GM19240 (cell line): ENCODE results near the gene FRS2.

Experiments used
- DNase-seq: peaks from one replicate; pipeline ENCODE4 v3.0.0; 2011; ENCODE audit warnings: low spot score; ENCODE audit not compliant: insufficient read length

FRS2 gene

DNA sequence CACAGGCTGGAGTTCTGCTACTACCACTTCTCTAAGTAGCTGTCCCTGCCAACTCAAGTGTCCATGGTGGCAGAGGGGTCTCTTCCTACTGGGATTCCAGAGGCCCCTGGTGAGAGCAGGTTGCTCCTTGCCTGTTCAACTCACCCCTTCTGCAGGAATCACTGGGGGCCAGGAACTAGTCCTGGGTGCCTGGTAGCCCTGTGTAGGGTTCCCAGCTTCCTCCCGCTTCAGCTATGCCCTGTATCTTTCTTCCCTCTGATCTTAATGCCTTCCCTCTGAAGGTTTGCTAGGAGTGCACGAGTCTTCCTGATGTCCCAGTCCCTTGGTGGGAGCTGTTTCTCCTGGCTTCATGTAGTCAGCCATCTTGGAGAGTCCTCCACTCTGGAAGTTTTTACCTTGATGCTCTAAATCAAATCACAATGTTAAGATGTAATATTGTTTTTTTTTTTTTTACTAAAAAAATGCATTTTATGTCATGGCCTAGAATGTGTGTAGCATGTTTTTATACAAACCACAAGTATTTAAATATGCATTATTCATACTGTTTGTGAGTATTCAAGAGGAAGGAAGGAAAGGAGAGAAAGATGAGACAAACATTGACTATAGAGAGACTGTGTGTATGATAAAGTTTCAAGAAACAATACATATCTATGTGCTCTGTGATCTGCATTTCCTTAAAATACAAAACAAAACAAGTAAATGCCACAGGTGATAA is 54.7 kb downstream of the FRS2 start:
- no peak for DNase-seq

DNA sequence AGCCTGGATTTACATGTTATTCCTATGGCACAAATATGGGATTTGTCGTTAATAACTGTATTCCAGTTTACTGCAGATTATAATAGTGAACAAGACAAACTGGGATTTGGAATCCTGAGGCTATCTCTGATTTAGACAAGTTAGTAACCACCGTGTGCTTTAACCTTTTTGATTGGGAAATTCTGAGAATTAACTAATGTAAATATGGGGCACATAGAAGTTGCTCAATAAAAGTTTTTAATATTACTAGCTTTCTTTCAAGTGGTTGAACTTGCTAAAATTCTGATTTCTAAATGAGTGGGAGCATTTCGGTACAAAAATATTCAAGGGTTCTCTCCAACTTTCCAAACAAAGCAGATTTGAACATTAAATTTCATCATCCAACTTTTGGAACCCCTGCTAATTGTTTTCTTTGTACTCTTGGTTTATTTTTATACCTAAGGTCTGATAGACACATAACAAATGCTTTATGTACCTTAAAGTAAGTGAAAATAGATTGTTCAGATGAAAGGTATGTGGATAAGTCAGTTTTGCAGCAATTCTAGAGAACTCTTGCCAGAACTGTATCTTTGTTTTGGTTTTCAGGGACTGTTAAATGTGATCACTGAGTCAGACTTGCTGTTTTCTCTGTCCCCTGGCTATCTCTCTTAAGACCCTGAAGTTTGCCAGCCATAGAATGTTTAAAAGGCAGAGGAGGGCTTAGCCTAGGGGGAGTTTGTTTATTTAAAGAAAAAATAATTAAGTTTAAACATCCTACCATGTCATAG is 57.5 kb downstream of the FRS2 start:
- DNase-seq = no peak

DNA sequence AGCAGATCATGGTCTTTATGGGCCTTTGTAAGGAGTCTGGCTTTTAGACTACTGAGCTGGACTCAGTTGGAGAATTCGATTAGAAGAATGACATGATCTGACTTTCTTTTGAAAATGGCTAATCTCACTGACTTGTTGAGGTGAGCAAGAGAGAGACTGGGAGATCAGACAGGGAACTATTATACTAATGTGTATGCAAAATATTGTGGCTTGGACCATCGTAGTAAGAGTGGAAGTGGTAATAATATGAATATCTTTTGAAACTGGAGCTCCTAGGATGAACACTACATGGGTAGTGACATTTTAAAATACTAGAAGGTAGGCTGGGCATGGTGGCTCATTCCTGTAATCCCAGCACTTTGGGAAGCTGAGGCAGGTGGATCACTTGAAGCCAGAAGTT is 58.8 kb downstream of the FRS2 start:
- no peak for DNase-seq

DNA sequence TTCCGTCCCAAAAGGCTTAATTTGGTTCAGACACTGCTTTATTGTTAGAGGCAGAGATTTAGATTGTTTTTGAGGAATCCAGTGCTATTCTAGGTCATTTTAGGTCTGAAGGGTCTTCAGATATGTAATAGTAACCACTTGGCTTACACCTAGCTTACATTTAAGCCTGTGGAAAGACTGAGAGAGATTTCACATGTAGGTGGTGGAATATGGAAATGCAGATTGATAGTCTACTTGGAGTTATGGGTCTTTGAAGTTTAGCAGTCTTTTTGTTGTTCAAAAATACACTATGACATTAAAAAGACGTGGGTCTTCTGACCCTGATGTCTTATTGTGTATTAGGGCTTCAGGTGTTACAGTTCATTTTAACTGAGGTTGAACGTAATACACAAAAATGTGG is 63.7 kb downstream of the FRS2 start:
- DNase-seq = no peak

DNA sequence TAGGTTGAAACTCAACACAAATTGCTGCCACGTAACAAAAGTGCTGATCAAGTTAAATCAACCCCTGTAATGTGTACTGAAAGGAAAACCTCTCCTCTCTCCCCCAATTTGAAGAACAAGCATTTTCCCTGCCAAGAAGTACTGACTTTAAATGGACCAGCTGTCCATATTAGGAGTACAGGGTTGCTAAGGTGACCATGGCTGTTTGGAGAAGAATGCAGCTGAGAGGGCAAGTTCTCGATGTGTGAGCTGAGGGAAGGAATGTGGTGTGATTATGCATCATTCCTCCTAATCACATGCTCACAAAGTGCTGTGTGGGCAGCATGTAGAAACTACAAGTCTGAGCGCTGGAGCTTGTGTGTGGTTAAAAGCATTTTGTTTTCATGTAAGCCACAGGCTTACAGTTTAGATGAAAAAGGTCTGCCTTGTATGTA is 64.2 kb downstream of the FRS2 start:
- no peak for DNase-seq

DNA sequence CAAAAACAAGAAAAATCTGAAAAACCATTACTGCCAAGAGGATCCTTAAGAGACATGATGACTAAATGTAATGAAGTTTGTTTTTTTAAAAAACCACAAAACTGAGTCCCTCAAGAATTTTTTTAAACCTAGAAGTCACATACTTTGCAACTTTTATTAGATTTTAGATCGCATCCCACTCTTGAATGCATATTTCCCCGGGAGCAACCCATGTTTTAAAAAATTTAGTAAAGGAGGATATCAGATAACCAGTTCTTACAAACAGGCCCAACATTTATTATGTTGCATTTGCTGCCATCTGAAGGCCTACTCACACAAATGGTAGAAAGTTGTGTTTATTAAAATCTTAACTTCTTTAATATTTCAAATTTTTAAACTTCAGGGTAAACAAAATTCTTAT is 70.8 kb downstream of the FRS2 start:
- DNase-seq = no peak

DNA sequence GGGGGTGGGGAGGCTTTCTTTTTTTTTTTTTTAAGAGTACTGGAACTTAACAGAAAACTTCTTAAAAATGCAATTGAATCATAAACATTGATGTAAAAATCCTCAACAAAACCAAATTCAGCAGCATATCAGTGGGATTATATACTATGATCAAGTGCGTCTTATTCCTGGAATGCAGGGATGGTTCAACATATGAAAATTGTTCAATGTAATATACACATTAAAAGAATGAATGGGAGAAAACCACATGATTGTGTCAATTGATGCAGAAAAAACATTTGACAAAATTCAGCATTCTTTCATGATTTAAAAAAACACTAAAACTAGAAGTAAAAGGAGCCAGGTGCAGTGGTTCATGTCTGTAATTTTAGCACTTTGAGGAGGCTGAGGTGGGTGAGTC is 73.9 kb downstream of the FRS2 start:
- DNase-seq = no peak

DNA sequence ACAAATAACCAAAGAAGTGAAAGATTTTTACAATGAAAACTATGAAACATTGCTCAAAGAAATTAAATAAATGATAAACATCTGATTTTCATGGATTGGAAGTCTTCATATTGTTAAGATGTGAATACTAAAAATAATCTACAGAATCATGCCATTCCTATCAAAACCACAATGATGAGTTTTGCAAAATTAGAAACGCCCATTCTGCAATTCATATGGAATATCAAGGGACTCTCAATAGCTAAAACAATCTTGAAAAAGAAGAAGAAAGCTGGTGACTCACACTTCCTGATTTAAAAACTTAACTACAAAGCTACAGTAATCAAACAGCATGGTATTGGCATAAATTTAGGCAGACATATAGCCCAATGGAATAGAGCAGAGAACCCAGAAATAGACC is 74.9 kb downstream of the FRS2 start:
- no peak for DNase-seq

DNA sequence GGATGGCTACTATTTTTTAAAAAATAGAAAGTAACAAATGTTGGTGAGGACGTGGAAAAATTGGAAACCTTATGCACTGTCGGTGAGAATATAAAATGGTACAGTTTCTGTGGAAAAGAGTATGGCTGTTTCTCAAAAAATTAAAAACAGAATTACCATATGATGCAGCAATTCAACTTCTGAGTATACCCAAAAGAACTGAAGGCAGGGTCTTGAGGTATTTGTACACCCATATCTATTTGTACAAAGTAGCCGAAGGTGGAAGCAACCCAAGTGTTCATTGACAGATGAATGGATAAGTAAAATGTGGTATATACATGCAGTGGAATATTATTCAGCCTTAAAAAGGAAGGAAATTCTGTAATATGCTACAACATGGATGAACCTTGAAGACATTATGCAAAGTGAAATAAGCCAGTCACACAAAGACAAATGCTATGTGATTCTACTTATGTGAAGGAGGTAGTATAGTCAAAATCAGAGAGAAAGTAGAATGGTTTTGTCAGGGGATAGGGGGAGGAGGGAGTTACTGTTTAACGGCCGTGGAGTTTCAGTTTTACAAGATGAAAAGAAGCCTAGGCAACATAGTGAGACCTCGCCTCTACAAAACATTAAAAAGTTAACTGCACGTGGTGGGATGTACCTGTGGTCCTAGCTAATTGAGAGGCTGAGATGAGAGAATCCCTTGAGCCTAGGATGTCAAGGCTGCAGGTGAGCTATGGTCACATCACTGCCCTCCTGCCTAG is 76.7 kb downstream of the FRS2 start:
- no peak for DNase-seq

DNA sequence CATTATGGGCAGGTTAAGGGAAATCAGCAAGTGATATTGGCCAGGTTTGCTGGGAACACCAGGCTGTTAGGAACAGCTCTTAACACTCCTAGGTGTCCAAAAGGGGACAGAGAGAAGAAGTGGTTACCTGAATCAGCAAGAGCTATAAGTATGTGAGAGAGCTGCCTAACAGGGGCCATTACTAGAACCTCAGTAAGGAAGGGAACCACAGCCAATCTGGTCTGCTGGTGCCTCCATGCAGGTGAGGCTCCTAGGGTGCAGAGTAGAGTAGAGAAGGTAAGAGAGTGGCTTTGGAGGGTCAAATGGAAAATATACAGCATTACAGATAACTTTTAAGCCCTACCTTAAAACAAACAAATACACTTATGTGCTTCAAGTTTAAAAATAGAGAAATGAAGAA is 78.5 kb downstream of the FRS2 start:
- no peak for DNase-seq

DNA sequence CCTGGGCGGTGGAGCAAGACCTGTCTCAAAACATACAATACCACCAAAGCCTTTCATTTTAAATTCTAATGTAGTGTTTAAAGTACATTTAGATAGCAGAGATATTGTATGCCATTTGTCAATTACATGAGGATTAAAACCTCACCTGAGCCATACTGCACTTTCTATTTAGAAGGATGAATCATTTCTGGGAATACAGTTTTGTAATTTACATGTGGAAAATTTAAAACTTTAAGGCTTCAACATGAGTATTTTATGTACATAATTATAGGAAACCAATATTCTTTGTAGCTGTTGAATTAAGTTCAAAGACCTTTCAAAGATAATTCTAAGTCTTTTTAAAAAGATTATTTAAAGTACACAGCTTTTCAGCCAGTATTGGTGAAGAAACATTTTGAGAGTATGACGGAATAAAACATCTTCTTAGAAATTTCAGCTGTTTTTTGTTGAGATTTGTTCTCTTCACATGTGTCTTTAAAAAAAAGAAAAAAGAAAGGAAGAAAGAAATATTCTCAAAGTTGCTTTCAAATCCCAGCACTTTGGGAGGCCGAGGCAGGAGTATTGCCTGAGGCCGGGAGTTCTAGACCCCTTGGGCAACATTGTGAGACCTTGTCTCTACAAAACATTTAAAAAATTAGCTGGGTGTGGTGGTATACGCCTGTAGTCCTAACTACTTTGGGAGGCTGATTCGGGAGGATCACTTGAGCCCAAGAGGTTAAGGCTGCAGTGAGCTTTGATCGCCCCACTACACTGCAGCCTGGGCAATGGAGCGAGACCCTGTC is 80.6 kb downstream of the FRS2 start:
- DNase-seq = no peak

DNA sequence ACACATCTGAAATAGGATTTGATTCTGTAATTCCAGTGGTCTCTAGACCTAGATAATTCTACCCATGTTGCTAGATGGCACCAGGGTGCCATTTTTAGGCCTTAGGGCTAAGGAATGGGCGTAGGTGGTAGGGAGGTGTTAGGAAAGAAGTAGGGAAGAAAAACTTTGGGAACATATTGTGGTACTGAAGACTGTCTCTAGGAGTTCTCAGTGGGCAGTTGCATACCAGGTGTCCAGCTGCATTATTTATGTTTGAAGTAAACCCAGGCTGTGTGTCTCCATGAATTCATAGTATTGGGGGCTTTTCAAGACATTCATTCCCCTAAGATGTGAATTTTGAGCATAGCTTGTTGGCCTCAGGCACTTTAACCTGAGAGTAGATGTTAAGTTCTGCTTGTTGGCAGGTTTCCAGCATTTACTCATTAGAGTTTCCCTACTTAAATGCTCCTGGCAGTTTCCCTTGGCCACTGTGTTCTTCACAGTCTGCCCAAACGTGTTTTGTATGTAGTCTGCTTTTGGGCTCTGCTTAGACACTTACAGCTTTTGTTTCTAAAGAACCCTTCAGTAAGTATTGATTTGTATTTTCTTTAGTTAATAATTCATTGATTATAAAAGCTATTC is 83.5 kb downstream of the FRS2 start:
- no peak for DNase-seq

DNA sequence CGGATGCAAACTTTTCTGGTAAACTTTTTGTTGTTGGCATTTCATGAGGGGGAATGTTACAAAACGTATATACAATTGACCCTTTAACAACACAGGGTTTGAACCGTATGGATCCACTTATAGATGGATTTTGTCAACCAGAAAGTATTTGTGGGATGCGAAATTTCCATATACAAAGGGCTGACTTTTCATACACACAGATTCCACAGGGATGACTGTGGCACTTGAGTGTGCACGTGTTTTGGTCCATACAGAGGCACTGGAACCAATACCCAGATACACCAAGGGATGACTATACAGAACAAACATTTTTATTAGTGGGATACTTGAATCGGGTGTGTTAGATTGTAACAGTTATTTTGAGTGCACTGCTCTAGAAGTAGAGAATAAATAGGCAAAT is 85.3 kb downstream of the FRS2 start:
- DNase-seq = no peak

DNA sequence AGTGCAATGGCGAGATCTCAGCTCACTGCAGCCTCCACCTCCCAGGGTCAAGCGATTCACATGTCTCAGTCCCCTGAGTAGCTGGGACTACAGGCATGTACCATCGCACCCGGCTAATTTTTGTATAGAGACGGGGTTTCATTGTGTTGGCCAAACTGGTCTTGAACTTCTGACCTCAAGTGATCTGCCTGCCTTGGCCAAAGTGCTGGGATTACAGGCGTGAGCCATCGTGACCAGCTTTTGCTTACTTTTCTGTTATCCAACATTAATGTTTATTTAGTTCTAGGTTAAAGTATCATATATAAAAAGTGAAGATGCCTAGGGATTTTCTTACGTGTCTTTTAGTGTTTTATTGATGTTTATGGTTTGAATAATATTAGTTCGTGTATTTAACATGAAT is 86.2 kb downstream of the FRS2 start:
- DNase-seq = no peak

DNA sequence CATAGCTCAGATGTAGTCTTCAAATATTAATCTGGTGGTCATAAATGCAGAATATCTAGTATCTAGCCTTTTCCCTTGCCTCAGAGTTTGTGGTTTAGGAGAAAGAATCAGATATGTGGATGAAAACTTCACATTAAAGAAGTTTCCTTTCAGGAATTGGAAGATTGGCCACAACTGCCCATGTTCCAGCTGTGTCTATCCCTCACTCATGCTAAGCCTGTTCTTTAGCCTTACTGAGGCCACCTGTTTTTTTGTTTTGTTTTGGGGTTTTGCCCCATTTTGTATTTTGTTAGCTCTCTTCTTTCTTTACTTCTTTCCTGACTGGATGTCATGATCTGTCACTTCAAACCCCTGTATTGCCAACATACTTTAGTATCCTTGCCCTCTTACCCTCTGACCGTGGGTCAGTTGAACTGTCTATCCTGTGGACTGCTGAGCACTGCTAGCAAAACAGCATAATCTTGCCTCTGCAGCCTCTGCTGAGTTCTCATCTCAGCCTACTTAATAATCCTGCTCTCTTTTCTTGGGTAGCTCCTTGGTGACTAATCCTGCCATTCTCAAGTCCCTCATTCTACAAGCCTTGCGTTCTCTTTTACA is 93.1 kb downstream of the FRS2 start:
- no peak for DNase-seq

DNA sequence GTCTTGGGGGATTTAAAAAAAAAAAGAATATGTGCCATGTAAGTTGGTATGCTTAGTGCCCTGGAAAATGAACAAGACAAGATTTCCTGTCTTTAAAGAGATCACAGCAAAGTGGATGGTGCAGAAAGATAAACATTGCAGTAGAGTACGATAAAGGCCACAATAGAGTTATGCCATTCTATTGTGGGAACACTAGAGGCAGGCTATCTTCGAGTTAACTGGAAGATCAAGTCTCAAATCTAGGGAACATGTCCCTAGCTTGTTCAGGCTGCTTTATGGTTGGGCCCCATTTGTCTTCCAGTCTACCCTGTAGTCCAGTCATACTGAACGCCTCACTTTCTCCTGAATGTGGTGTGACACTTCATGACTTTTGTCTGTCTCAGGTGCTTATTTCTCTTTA is 96.4 kb downstream of the FRS2 start:
- no peak for DNase-seq

DNA sequence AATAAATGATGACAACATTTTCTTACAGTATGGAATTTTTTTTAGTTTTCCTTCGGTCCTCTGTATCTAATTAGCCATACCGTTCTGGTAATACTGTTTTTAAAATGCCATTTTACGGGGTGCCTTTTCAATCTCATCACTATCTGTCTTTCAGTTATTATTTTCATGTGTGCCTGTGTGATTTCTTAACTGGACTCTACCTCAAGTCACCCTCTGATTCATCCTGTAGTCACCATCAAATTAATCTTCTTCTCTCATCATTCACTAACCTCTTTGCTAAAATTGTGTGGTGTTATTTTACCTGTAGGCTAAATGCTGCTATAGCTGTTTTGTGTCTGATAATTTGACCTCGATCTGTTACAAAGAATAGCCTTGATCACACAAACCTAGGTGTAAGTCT is 99.0 kb downstream of the FRS2 start:
- no peak for DNase-seq

DNA sequence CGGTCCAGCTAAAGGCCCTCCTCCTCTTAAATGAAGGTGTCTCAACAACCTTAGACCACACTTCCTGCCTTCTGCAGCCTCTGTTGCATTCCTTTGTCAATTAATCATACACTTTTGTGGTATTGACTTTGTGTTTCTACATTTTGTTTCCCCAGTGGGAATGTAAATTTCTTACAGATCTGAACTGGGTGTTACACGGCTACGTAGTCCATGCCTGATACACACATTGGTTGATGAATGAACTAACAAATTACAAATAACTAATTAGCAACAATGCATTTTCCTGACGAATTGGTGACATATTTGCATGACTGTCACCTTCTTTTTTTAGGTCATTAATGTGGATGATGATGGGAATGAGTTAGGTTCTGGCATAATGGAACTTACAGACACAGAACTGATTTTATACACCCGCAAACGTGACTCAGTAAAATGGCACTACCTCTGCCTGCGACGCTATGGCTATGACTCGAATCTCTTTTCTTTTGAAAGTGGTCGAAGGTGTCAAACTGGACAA is 99.9 kb downstream of the FRS2 start:
- DNase-seq = no peak

DNA sequence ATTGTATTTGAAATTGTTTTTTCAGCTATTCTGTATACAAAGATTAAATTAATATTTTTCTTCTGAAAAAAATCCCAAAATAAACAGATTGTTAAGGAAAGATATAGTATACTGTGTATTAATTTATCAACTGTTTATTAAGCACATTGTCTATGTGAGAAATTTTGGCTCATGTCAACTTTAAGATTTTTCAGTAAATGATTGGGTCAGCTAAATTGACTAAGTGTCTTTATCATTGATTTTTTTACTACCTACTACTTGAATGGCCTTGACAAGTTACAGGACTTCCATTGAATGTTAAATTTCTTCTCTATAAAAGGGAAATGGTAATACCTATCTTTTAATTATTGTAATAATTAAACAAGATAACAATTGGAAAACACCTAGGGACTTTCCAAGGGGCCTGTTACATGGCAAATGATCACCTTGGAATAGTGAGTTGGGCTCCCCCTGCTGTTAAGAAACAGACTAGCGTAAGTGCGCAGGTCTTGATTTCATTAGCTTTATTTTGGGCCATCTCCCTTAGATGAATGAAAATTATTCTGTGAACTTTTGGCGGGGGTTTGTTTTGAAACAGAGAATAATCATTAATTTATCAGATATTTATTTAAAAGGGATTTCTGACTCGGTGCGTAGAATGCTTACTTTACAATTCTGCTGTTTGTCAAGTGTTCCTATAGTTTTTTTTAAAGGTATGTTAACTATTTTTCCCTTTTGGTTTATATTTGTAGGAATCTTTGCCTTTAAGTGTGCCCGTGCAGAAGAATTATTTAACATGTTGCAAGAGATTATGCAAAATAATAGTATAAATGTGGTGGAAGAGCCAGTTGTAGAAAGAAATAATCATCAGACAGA is 100.6 kb downstream of the FRS2 start:
- peak; percentile 6 for DNase-seq

DNA sequence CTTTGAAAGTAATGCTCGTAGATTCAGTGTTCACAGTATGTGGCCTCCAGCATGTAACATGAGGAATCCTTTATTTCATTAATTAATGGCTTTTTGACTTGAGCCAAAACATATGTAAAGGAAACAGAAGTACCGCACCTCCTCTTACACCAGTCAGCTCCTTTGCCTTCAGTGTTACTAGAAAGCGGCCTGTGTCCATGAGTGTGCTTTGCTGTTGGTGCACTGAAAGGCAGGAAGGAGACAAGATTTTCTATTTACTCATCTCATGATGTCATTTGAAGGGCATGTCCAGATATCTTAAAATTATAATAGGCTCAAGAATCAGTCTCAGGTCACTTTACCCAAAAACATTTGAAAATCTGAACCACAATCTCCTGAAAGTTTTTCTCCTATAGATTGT is 105.2 kb downstream of the FRS2 start:
- DNase-seq = no peak
